GM18907 (cell line): ENCODE measurements around the gene DISC1.

Source experiments
- ATAC-seq: cut with Tn5 transposase; IDR thresholded peaks from one replicate; pipeline ENCODE4 v1.9.1; 2021; ENCODE audit warnings: mild to moderate bottlenecking, moderate library complexity; ENCODE audit not compliant: unreplicated experiment

DISC1 gene

GRCh38 chr1:231972111-231972445 lies 345.5 kb downstream of the DISC1 start:
- no peak for ATAC-seq

GRCh38 chr1:231973830-231974229 lies 347.2 kb downstream of the DISC1 start:
- no peak for ATAC-seq

DNA sequence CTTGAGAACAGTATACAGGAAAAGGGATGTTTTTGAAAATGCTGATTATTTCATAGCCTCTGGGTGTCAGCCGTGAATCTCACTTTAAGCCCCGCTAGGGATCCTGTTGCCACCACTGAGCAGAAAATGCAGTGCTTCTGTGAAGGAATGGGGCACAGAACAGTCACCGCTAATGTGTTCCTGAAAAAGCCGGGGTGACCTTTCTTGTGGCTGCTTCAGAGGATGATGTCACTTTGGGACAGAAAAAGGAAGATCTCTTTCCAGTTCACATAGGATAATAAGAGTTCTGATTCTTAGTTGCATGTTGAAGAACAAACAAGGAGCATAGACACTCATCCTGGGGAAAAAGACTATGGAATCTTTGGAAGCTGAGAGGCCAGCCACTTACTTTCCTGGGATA lies 349.6 kb downstream of the DISC1 start:
- no peak for ATAC-seq

DNA sequence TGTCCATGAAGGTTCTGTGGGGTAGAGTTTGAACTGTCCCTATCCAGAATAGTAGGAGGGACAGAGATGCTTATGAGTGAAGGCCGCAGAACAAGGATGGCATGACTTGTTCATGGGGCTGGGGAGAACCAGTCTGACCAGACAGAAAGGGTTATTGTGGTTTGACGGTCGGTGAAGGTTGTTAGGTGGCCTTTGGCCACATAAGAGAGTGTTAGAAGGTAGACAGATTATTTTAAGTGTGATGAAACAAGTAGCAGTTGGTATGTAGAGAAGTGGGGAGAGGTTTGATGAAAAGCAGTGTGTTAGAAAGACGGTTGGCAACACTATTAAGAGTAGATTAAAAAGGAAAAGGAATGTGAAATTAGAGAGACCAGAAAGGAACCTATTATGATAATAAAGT lies 355.1 kb downstream of the DISC1 start:
- no peak for ATAC-seq

DNA sequence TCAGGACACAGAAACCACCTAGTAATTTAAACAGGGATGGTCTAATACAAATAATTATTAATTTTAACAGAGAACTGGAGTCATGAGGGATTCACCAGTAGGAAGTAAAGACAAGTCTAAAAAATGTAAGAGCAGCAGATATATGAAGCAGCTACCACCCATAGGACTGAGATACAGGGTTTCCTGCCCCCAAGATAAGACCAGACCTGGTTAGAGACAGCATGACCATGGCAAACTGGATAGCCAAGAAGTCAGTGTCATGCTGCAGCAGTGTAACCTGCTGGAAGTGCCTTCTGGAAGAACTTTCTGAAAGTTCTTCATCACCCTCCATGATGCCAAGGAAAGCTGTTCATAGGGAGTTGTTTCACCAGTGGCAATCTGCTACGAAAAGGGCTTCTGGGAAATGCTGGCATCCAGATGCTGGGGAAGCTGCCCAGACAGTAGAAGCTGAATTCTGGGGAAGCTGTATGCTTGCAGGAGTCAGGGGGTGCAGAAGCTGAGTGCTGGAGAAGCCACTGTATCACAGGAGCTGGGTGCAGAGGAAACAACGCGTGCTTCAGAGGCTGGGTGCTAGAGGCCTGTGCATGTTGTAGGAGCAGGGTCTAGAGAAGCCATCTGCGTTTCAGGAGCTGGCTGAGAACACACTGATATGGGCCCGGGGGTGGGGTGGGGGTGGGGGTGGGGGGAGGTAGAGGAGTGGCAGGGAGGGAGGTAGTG lies 356.4 kb downstream of the DISC1 start:
- ATAC-seq: no peak

DNA sequence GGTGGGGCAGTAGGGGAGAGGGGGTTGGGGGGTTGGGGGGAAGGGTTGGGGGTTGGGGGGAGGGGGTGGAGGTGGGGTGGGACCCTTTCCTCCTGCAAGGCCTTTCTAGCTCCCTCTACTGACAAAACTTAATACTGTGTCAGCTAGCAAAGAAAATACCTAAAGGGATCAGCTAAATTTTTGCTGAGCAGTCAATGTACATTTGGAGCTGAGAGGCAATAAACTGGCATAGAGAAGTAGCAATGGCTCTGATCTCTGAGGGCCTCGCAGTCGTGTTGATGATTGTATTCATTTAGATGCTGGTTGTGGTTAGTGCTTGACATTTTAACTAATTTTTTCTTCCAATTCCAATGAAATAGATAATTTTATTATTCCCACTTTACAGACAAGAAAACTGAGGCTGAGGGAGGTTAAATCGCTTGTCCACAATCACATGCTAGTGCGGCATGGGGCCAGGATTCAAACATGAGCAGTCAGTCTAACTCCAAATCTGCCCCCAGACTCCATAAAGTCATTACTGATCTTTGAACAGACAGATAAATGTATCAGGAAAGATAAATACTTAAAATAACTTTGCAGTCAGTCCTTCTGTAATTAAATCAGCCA lies 357.1 kb downstream of the DISC1 start:
- no peak for ATAC-seq

- no peak for ATAC-seq
These were observed 358.9 kb downstream of the DISC1 start for GRCh38 chr1:231985296-231986023.

DNA sequence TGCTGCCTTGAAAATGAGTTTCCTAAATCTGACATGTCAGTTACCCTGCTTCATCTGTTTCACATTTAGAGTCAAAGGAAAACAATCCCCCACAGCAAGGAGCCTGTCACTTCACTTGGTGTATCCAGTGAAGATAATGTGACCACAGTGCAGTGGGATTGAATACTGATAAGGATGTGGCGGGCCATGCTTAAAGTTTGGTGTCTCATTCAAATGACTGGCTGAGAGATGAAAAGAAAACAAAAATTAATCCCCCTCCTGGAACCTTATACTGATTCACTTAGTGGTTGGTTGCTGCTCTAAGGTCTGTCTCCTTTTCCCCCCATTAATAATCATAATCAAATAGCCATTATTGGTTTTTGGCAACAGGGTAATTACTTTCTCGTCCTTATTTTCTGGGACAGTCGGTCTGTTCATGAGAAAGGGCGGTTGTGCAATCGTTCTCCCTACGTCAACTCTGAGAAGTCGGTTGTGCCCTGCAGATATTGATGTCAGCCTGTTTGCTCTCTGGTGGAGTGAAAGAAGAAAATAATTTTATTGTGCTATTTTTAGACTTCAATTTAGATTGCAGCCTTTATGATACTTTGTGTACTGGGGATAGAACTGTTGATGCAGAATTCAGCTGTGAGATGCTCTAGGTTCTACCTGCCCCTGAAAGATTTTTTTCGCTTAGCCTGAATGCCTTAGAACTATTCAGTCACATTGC lies 360.2 kb downstream of the DISC1 start:
- no peak for ATAC-seq

GRCh38 chr1:231990388-231990787 lies 363.8 kb downstream of the DISC1 start:
- ATAC-seq: no peak

- ATAC-seq: no peak
These were observed 364.6 kb downstream of the DISC1 start for GRCh38 chr1:231991231-231991630.

- no peak for ATAC-seq
These were observed 367.4 kb downstream of the DISC1 start for GRCh38 chr1:231993968-231994455.

GRCh38 chr1:231998791-231999190 lies 372.2 kb downstream of the DISC1 start:
- ATAC-seq: no peak

- ATAC-seq: no peak
These were observed 378.7 kb downstream of the DISC1 start for GRCh38 chr1:232005300-232005699.

DNA sequence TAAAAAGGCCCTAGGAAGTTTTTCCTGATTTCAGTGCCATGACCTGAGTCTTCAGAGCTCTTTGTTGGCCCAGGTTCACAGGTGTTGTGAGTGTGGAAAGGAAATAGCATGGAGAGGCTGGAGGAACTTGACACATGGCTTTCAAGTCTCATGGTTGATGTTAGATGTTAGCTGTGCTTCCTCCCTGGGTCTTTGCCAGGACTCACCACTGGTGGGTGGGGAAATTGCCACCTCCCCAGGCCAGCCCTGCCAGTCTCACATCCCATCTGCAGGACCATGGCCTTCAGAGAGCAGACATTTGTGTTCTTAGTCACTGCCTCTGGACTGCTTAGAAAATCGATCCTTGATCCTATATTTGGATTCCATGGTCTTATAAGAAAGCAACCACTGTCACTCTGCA lies 383.2 kb downstream of the DISC1 start:
- ATAC-seq: no peak

GRCh38 chr1:232011961-232012360 lies 385.4 kb downstream of the DISC1 start:
- no peak for ATAC-seq

DNA sequence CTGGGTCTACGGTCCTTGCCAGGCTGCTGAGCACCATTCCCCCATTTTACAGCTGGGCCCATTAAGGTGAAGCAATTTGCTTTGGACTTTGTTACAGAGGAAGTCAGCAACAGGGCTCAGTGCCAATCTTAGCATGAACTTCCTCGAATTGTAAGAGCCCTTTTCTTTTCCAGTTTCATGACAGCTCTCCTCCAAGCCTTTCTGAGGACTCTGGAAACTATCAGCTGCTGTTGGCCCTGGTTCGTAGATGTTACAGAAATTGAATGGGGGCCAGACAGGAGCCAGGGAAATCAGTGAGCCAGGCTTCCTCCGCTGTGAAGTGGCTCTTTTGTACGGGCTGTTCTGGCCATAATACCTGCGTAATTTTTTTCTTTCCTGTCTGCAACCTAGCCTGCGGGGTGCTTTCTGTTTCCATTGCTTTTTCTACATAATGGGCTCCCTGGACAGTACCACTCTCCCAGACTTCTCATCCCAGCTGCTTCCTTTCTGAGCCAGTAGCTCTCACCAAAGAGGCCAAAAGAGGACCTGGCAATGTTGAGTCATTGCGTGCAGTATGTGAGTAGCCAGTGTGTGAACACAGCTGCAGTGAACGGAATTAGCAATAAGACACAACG lies 386.3 kb downstream of the DISC1 start:
- ATAC-seq: no peak

GRCh38 chr1:232014941-232015340 lies 388.4 kb downstream of the DISC1 start:
- no peak for ATAC-seq

GRCh38 chr1:232016616-232017015 lies 390.0 kb downstream of the DISC1 start:
- no peak for ATAC-seq

DNA sequence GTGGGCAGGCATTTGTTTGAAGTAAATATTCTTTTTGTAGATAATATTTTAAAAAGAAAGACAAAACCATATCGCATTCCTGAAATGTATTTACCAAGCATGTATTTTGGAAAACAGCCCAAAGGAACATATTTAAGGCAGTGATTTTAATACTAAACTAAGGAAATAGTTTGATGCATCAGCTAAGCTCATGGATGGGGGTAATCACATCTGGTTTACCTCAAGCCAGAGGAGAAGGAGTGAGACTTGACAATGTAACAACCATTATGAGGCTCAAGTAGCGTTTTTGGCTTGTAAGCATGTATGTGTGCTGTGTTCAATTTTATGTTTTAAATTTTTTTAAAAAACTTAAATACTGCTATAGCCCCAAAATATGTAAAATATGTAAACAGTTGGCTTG lies 390.5 kb downstream of the DISC1 start:
- no peak for ATAC-seq

DNA sequence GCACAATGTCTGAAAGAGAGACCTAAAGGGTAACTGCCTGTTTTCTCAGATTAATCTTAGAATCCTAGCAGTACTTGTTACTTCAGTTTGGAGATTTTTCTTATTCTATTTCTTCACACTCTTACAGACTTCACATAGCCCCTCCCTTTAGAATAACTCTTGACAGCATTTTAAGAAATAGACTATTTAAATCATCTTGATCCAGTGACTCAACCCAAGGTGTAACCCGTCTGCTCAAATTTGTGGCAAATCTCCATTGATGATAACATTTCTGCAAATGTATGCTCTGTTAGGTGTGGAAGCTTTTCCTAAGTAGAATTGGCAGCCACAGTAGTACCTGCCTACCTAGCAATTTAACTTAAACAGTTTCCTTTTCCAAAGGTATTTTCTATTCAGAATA lies 391.2 kb downstream of the DISC1 start:
- ATAC-seq: no peak
